ENCODE data around the gene EAF1.
"Not testable (repeated sequence)": the region's sequence is repeated elsewhere in the genome, so short reads cannot be mapped to it uniquely, and the experiment has no call there.

Gene EAF1

GRCh38 chr3:15453501-15453900 is 26.1 kb downstream of the EAF1 start:
- no peaks in the 10 kb centered on the region for H3K27me3 Mint-ChIP-seq
- H3K9me3 Mint-ChIP-seq = no peaks in the 10 kb centered on the region

GRCh38 chr3:15453991-15454625 is 26.7 kb downstream of the EAF1 start:
- H3K4me1 Mint-ChIP-seq (ENCODE audit: low read depth) = no peaks in the 10 kb centered on the region
- no peaks in the 10 kb centered on the region for H3K9me3 Mint-ChIP-seq
- H3K27ac Mint-ChIP-seq = no peak overlapping the region
- H3K36me3 Mint-ChIP-seq (ENCODE audit: low read depth) = peaks cover 5% of the 10 kb centered on the region
- H3K27me3 Mint-ChIP-seq = no peaks in the 10 kb centered on the region
- no peak overlapping the region for H3K4me3 Mint-ChIP-seq

More at GRCh38 chr3:15453501-15453900, 26.1 kb downstream of the EAF1 start:
- Mint-ChIP-seq H3K4me3 (no peak overlapping the region), H3K27ac (no peak overlapping the region), H3K4me1 (ENCODE audit: low read depth) (no peaks in the 10 kb centered on the region), H3K36me3 (ENCODE audit: low read depth) (peaks cover 5% of the 10 kb centered on the region)

GRCh38 chr3:15454965-15455364 is 27.6 kb downstream of the EAF1 start:
- peaks cover 5% of the 10 kb centered on the region for H3K36me3 Mint-ChIP-seq (ENCODE audit: low read depth)
- no peak overlapping the region for H3K27ac Mint-ChIP-seq
- H3K4me1 Mint-ChIP-seq (ENCODE audit: low read depth) = no peaks in the 10 kb centered on the region
- H3K9me3 Mint-ChIP-seq = no peaks in the 10 kb centered on the region
- no peak overlapping the region for H3K4me3 Mint-ChIP-seq
- no peaks in the 10 kb centered on the region for H3K27me3 Mint-ChIP-seq

- Mint-ChIP-seq H3K36me3 (ENCODE audit: low read depth) (peaks cover 5% of the 10 kb centered on the region), H3K27me3 (no peaks in the 10 kb centered on the region), H3K9me3 (no peaks in the 10 kb centered on the region), H3K4me1 (ENCODE audit: low read depth) (no peaks in the 10 kb centered on the region), H3K4me3 (no peak overlapping the region), H3K27ac (no peak overlapping the region)
These were observed 28.4 kb downstream of the EAF1 start for GRCh38 chr3:15455756-15456155.

GRCh38 chr3:15456321-15456720 is 28.9 kb downstream of the EAF1 start:
- Mint-ChIP-seq H3K4me3 (no peak overlapping the region), H3K9me3 (no peaks in the 10 kb centered on the region), H3K4me1 (ENCODE audit: low read depth) (peaks cover 3% of the 10 kb centered on the region), H3K27ac (no peak overlapping the region), H3K36me3 (ENCODE audit: low read depth) (peaks cover 5% of the 10 kb centered on the region), H3K27me3 (no peaks in the 10 kb centered on the region)

GRCh38 chr3:15456915-15457314 is 29.5 kb downstream of the EAF1 start:
- H3K36me3 Mint-ChIP-seq (ENCODE audit: low read depth); H3K27ac Mint-ChIP-seq; H3K9me3 Mint-ChIP-seq; H3K27me3 Mint-ChIP-seq; H3K4me1 Mint-ChIP-seq (ENCODE audit: low read depth); H3K4me3 Mint-ChIP-seq: not testable (repeated sequence)

- H3K27me3 Mint-ChIP-seq = no peaks in the 10 kb centered on the region
- H3K36me3 Mint-ChIP-seq (ENCODE audit: low read depth) = peaks cover 5% of the 10 kb centered on the region
- no peak overlapping the region for H3K27ac Mint-ChIP-seq
- no peak overlapping the region for H3K4me3 Mint-ChIP-seq
- H3K4me1 Mint-ChIP-seq (ENCODE audit: low read depth) = peaks cover 15% of the 10 kb centered on the region
- no peaks in the 10 kb centered on the region for H3K9me3 Mint-ChIP-seq
These were observed 30.9 kb downstream of the EAF1 start for GRCh38 chr3:15458212-15458780.

- peaks cover 15% of the 10 kb centered on the region for H3K4me1 Mint-ChIP-seq (ENCODE audit: low read depth)
- no peak overlapping the region for H3K4me3 Mint-ChIP-seq
- peaks cover 5% of the 10 kb centered on the region for H3K36me3 Mint-ChIP-seq (ENCODE audit: low read depth)
- no peaks in the 10 kb centered on the region for H3K9me3 Mint-ChIP-seq
- no peaks in the 10 kb centered on the region for H3K27me3 Mint-ChIP-seq
- no peak overlapping the region for H3K27ac Mint-ChIP-seq
These were observed 33.6 kb downstream of the EAF1 start for GRCh38 chr3:15460891-15461531.

GRCh38 chr3:15462451-15462850 is 35.1 kb downstream of the EAF1 start:
- Mint-ChIP-seq H3K36me3 (ENCODE audit: low read depth) (peaks cover 5% of the 10 kb centered on the region), H3K4me3 (no peak overlapping the region), H3K27me3 (no peaks in the 10 kb centered on the region), H3K27ac (no peak overlapping the region), H3K4me1 (ENCODE audit: low read depth) (peaks cover 15% of the 10 kb centered on the region), H3K9me3 (no peaks in the 10 kb centered on the region)

- Mint-ChIP-seq H3K27ac (no peak overlapping the region), H3K27me3 (no peaks in the 10 kb centered on the region), H3K36me3 (ENCODE audit: low read depth) (no peaks in the 10 kb centered on the region), H3K4me1 (ENCODE audit: low read depth) (peaks cover 19% of the 10 kb centered on the region), H3K9me3 (no peaks in the 10 kb centered on the region), H3K4me3 (no peak overlapping the region)
These were observed 38.6 kb downstream of the EAF1 start for GRCh38 chr3:15465876-15466585.

GRCh38 chr3:15467227-15468181 is 40.1 kb downstream of the EAF1 start:
- Mint-ChIP-seq H3K4me3 (no peak overlapping the region), H3K27ac (no peak overlapping the region), H3K9me3 (no peaks in the 10 kb centered on the region), H3K27me3 (no peaks in the 10 kb centered on the region), H3K36me3 (ENCODE audit: low read depth) (no peaks in the 10 kb centered on the region), H3K4me1 (ENCODE audit: low read depth) (peaks cover 7% of the 10 kb centered on the region)

GRCh38 chr3:15470261-15470660 is 42.9 kb downstream of the EAF1 start:
- H3K4me3 Mint-ChIP-seq = no peak overlapping the region
- no peaks in the 10 kb centered on the region for H3K9me3 Mint-ChIP-seq
- no peaks in the 10 kb centered on the region for H3K36me3 Mint-ChIP-seq (ENCODE audit: low read depth)
- peaks cover 3% of the 10 kb centered on the region for H3K4me1 Mint-ChIP-seq (ENCODE audit: low read depth)
- no peak overlapping the region for H3K27ac Mint-ChIP-seq
- no peaks in the 10 kb centered on the region for H3K27me3 Mint-ChIP-seq

GRCh38 chr3:15470849-15471248 is 43.5 kb downstream of the EAF1 start:
- Mint-ChIP-seq H3K4me3 (no peak overlapping the region), H3K9me3 (no peaks in the 10 kb centered on the region), H3K36me3 (ENCODE audit: low read depth) (no peaks in the 10 kb centered on the region), H3K27ac (no peak overlapping the region), H3K4me1 (ENCODE audit: low read depth) (peaks cover 3% of the 10 kb centered on the region), H3K27me3 (no peaks in the 10 kb centered on the region)

GRCh38 chr3:15471861-15472260 is 44.5 kb downstream of the EAF1 start:
- H3K9me3 Mint-ChIP-seq = no peaks in the 10 kb centered on the region
- H3K4me3 Mint-ChIP-seq = no peak overlapping the region
- H3K36me3 Mint-ChIP-seq (ENCODE audit: low read depth) = no peaks in the 10 kb centered on the region
- peaks cover 3% of the 10 kb centered on the region for H3K4me1 Mint-ChIP-seq (ENCODE audit: low read depth)
- no peaks in the 10 kb centered on the region for H3K27me3 Mint-ChIP-seq
- no peak overlapping the region for H3K27ac Mint-ChIP-seq
